CD4-positive, alpha-beta T cell treated with Interleukin-15 for 1 hour (primary cell): ENCODE results near the gene PAEP.

ENCODE experiments used
- DNase-seq: peaks from one replicate; pipeline ENCODE4 v3.0.0-alpha.2; 2020

The PAEP gene

DNA sequence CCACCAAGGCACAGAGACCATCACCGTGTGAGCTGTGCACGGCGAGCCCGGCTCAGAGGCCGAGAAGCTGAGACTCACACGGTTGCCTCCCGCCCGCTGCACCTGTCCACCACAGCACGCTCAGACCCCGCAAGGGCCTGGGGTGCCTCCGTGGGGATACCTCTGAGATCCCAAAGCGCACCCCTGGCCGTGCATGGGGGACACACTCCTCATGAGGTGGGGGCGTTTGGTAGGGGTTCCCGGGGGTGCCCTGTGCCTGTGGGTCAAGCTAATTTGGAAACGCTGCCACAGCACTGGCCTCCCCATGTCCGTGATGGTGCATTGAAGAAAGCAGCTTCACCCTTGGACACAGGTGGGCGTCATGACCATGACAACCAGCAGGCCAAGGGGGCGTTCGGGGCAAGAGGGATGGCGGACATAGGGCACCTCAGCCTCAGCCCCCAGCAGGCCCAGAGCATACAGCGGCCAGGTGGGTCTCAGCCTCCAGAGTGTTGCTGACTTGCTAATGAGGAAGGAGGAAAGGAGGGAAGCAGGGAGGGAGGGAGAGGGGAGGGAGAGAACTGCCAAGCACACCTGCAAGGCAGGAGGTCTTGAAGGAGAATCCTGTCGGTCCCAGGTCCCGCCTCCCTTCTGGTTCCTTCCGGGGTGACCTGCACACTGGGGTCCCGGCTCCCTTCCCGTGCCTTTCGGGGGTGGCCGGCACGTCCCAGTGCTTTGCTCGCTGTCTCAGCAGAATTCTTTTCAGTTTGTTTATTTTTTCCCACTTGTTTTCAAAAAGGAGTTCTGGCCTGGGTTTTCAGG lies 43.1 kb downstream of the PAEP start:
- DNase-seq: no peak

DNA sequence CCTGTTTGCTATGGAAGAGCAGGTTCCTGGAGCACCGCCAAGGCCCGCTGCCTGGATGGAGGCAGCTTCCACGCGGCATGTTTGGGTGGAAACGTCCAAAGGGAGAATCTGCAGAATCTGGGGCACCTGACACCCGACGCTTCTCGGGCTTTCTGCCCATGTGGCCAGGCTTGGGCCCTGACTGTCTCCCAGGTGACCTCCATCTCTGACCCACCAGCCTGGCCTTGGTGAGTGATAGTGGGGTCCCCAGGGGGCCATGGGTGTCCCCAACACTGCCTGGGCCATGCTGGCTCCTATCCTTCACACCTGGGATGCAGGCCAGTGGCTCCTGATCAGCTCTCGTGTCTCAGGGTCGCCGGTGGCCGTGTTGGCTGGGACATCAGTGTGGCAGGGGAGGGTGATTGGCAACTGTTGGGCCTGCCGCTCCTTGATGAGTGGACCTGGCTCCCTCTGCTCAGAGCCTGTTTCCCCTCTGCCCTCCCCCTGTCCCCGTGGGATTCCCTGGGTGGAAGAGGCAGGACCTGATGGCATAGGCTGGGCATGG lies 43.8 kb downstream of the PAEP start:
- DNase-seq: no peak

DNA sequence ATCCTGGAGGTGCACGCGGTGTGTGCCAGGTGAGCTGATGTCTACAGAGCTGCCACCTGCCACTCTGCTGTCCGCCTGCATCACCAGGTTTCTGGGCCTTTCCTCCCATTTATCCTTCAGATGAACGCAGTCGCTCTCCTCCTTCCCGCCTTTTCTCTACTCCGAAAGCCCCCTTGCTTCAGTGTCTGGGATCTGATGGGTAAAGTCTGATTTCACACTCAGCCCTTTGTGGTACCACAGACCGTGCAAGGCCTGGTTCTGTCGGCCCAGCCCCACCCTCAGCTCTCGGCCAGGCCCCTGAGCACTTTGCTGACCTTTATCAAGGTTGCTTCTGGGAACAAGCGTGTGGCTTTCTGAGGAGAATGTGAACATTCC lies 45.3 kb downstream of the PAEP start:
- no peak for DNase-seq

DNA sequence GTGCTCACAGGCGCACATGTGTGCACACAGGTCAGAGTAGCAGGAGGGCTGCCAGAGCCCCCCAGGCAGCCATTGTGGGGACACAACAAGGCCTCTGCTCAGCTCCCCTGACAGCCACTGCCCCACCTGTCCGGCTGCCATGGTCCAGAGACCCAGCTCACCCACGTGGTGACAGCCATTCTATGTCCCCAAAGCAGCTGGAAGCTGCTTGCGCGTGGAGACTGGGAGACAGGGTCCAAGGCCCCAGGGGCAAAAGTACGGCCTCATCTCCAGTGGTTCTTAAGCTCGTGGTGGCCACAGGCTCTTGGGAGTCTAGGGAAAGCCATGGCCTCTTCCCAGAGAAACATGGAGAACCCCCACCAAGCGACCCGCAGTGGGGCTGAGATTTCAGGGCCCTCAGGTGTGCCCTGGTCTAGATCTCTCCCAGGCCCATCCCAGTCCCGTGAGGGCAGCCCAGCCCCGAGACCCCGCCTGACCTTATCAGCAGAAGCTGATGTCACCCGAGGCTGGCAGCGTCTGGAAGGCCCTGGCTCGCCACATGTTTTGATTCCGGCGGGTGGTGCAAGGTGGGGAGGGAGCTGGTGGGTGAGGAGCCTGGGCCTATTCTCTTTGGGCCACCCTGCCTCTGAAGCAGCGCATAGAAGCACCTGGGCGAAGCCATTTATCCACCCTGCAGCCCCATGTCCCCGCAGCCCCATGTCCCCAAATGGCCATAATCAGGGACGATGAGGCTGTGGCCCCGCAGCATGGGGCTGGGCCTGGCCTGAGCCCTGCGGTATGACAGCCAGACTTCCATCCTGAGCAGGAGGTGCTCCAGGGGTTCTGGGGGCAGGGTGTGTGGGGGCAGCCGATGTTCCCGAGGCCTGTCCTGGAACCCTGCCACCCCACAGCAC lies 46.1 kb downstream of the PAEP start:
- DNase-seq: no peak

DNA sequence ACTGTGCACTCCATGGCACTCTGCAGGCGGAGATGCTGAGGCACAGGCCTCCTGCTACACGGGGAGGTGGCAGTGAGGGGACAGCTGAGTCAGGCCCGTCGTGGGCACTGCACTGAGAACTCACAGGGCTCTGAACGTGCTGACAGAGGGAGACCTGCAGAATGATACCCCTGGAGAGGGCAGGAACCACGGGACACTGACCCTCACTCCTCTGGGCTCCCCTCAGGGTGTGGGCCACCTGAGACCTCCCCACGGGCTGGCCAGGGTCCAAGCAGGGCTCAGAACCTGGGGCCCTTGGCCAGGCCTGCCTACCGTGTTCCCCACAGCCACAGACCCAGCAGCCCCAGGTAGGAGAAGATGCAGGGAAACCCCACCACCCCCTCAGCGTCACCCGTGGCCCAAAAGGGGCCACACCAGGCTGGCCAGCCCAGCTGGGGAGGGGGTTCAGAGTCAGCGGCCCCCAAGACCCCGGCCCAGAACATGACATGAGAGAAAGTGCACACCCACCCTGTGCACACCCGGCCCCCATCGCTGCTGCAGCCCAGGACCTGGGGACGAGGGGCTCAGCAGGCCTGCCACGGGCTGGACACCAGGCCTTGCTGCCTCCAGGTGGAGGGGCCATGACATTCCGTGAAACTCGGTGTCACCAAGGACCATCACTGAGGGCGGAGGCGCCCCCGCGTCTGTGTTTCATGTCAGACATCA lies 46.9 kb downstream of the PAEP start:
- no peak for DNase-seq

DNA sequence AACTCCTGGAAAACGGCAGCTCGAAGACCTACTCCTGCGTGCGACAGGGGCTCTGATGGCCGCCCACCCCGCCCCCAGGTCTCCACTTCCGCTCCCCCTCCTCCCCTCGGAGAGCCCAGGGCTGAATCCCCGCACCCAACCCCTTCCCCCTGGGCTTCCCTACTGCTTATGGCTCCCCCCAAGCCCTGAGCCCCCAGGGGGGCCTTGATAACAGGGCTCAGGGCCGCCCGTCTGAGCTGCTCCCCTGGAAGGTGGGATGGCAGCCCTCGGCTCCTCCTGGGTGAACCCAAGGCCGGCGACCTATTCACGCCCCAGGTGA lies 47.4 kb downstream of the PAEP start:
- no peak for DNase-seq

DNA sequence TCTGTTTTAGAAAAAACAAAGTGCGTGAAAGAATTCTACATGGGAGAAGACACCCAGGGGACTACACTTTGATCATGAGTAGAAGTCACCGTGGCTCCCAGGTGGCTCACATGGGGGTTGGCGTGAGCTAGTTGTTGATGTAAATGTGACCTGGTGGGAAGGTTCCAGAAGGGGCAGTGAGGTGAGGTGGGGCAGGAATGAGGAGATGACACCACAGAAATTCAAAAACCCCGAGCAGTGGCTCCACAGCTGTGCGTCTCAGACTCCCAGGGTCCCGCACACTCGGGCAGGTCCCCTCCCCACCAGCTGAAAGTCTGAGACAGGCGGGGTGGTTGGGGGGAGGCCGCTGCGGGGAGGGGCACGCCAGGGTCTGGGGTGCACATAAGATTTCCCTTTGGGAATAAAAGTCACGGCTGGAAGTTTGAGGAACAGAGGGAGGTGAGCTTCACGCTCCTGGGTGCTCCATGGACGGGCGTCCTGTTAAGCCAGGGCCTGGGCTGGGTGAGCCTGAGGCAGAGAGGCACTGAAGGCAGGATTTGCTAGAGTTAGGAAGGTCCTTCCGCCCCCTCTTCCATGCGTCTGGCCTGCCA lies 47.9 kb downstream of the PAEP start:
- no peak for DNase-seq

DNA sequence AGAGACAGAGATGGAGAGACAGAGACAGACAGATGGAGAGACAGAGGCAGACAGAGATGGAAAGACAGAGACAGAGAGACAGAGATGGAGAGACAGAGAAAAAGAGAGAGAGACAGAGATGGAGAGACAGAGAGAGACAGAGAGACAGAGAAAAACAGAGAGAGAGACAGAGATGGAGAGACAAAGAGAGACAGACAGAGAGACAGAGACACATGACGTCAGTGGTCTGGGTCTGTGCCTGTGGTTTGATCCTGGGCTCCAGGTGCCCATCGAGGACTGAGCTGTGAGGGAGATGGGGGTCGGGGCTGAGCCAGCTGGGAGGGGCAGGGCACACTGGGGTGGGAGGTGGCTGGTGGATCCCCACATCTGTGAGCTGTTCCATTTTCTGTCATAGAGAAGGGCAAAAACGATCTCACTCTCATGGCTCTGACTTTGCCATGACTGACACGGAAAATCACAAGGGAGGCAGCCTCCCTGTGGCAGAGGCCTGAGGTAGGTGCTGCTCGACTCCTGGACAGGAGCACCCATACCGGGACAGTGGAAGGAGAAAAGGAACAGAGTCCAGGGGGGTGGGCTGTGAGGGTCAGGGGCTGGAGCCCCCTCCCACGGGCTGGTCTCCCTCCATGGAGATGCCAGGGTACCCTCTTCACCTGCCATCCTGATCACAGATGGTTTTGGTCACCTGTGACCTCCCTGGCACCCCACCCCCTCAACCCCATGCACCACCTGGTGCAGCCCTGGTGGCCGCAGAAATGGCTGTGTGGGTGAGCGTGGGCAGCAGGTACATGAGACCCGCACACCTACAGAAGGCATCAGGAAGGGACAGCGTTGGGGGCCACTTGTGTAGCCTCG lies 49.0 kb downstream of the PAEP start:
- no peak for DNase-seq

DNA sequence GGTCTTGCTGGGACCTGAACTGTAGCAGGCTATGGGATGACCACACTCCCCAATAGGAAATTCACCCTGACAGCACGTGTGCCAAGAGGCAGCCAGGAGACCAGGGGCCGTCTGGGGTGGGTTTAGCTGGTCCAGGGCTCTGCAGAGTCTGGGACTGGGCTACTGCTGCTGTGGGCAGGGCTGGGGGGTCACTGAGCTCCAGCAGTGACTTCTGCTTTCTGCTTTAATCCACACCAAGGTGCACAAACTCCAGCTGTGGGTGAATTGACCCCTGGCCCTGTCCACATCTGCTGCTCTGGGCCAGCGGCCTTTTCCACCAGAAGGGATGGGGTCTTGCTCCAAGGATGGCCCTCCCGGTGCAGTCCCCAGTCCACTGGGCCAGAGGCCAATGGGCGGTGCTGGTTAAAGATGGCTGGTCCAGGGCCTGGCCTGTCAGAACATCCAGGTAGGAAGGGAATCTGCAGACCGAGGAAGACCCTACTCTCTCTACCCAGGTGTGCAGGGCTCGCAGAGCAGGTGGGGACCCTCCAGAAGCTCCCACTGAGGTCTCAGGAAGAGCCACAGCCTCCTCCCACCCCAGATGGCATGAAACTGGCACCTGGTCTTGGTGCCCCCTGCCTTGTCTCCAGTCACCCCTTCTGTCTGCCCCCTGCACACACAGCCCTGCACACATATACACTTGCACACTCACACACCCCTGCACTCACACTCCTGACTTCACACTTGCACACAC lies 49.8 kb downstream of the PAEP start:
- DNase-seq: no peak

DNA sequence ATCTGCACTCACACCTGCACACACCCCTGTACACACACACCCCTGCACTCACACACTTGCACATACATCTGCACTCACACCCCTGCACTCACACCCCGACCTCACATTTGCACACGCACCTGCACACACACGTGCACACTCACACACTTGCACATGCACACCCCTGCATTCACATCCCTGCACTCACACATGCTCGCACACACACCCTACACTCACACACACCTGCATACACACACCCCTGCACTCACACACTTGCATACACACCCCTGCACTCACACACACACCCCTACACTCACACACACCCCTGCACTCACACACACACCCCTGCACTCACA lies 50.3 kb downstream of the PAEP start:
- no peak for DNase-seq

DNA sequence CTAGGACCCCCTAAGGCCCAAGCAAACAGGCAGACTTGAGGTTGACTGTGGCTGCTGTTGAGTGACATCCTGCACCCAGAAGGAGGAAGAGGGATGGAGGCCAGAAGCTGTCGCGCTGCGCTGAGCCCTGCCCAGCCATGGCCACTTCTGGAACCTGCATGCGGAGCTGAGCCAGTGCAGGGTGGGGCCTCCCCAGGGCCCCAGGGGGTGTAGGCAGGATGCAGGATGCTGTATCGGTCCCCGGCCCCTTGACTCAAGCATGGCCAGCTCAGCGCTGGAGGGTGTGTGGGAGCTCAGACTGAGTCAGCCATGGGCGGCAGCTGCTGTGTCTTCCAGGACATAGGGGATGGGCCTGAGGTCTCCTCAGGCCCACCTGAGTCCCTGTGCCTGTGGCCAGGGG lies 50.9 kb downstream of the PAEP start:
- DNase-seq: no peak

DNA sequence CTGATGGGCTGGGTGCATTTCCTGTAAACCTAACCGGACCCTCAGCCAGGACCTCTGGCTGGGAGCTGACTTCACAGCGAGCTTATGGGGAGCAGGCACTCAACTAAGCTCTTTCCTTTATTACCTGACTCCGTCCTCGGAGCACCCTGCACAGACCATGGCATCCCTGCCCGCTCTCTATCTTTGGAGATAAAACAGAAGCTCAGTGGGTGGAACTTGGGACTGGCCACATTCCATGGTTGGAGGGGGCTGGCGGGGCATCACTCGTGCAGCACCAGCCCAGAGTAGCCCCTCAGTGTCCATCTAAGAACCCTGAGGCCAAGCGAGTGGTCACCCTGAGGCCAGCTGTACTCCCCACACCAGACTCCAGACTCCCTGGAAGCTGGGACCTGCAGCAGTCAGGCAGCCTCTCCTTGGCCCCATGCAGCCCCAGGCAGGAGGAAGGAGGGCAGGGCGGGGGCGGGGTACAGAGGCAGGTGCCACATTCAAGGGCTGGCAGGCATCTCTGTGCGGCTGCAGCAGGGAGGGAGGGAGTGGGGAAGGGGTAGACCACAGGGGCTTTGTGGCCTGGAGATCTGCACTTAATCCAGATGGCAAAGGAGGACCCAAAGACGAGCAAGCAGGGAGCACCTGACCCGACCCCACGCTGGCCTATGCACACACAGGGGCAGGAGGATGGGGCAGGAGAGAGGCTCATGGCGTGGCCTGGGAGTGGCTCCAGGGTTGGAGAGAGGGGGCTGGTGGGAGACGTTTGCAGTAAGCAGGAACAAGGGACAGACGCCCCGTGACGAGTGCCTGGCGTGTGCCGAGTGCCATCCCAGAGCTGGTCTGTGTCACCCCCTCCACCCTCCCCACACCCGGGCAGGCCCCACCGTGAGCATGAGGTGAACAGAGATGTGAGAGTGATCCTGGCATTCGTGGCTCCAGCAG lies 51.7 kb downstream of the PAEP start:
- DNase-seq: no peak

DNA sequence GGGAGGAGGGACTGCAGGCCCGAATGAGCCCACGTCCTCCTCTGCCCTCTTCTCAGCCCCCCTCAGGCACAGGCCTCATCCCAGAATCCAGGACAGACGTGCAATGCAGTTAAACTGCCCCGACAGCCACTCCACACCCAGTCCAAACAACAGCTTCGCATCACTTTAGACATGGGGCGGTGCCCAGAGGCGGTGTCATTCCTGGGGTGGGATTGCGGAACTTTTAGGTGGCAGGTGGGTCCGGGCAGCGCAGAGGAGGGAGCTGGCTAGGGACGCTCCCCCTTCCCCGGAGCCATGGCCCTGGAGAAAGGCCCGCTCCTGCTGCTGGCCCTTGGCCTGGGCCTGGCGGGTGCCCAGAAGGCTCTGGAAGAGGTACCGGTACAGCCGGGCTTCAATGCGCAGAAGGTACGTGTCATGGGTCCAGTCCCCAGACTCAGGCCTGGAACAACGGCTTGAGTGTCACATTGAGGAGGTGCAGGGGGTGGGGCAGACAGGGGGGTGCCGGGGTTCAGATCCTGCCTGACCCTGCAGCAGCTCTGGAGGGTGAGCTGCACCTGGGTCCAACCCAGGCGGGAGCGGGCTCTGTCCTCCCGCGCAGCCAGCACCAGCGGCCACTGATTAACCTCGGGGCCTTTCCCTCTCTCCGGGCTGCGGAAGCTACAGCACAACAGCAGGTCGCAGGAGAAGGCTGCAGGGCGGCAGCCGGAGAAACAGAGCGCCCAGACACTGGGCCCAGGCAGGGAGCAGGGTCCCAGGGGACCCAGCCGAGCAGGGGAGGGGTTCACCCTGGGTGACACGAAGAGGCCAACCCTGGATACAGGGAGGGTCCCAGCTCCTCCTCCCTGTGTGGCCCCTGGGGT lies 52.6 kb downstream of the PAEP start:
- DNase-seq: no peak

DNA sequence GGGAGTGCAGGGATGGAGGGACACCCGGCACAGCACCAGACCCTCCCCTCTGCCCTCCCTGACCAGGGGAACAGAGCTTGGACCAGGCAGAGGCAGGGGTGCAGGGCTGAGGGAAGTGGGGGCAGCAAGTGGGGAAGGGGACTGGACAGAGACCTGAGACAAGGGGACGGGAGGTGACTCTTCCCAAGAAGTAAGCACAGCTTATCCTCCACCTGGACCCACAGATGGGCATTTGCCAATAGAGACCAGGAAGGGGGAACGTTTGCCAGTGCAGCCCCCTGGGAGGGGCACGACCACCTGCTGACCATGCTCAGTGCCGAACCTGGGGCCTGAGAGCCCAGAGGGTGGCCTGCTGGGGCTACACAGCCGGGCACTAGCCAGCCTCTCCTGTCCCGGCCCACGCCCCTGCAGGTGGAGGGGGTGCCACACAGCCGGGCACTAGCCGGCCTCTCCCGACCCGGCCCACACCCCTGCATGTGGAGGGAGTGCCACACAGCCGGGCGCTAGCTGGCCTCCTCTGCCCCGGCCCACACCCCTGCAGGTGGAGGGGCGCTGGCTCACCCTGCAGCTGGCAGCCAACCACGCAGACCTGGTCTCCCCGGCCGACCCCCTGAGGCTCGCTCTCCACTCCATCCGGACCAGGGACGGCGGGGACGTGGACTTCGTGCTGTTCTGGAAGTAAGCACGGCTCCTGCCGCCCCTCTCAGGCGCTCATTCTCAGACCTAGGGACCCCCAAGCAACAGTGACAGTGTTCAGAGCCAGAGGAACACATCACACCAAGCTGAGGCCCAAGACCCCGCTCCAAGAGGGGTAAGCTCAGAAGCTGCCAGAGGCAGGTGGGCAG lies 53.5 kb downstream of the PAEP start:
- no peak for DNase-seq

DNA sequence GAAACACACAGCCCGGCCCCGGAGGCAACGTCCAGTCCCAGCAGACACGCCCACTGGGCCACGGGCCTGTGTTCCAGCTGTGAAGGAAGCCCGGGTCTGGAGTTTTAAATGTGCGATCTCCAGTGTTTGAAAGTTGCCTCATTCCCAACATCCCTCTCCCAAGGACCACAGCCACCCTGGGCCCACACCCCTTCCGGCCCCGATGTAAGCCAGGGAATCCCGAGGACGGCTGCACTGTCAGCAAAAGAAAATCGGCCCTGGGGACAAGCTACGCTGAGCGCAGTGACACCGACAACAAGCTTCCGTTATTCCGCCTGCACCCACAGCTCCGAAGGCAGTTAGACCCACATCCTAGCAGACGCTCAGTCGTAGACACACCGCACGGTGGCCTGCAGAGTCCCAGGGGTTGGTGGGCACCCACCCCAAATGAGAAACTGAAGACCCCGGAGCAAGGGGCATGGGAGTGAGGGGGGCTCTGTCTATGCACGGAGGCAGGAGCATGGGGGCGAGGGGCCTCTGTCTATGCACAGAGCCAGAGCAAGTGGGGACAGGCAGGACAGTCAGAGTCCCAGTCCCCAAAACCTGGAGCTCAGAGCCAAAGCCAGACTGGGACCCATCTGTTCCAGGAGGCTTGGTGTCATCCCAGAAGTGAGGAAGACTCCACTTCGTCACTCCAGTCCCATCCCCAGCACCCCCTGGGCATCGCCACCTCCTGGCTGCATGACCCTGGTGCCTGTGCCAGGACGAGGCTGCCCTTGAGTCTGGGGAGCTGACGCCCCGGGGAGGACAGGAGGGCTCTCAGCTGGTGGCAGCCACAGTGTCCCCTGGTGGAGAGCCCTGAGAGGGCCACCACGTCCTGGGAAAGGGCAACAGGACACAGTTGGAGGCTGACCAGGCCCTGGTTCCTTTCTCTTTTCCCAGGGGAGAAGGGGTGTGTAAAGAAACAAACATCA lies 54.4 kb downstream of the PAEP start:
- no peak for DNase-seq
